HG03460 (cell line): ENCODE data around the gene BRD1.
"Not testable (repeated sequence)": the region's sequence is repeated elsewhere in the genome, so short reads cannot be mapped to it uniquely, and the experiment has no call there.

ENCODE experiments used
- ATAC-seq: cut with Tn5 transposase; IDR thresholded peaks from one replicate; pipeline ENCODE4 v1.9.1; 2021; ENCODE audit not compliant: unreplicated experiment

Gene BRD1

GRCh38 chr22:49853981-49854831, 26.5 kb upstream of the BRD1 start:
- ATAC-seq, result peak; percentile 20

- peak; percentile 67 for ATAC-seq
Observed at GRCh38 chr22:49852898-49853894, 25.5 kb upstream of the BRD1 start, which contains the start of gene ZBED4. ZBED4 (plus strand) TSS chr22:49853844; CDS start chr22:49883663, 29,819 bp downstream.

GRCh38 chr22:49852568-49852897, 24.9 kb upstream of the BRD1 start:
- ATAC-seq, result not testable (repeated sequence)

DNA sequence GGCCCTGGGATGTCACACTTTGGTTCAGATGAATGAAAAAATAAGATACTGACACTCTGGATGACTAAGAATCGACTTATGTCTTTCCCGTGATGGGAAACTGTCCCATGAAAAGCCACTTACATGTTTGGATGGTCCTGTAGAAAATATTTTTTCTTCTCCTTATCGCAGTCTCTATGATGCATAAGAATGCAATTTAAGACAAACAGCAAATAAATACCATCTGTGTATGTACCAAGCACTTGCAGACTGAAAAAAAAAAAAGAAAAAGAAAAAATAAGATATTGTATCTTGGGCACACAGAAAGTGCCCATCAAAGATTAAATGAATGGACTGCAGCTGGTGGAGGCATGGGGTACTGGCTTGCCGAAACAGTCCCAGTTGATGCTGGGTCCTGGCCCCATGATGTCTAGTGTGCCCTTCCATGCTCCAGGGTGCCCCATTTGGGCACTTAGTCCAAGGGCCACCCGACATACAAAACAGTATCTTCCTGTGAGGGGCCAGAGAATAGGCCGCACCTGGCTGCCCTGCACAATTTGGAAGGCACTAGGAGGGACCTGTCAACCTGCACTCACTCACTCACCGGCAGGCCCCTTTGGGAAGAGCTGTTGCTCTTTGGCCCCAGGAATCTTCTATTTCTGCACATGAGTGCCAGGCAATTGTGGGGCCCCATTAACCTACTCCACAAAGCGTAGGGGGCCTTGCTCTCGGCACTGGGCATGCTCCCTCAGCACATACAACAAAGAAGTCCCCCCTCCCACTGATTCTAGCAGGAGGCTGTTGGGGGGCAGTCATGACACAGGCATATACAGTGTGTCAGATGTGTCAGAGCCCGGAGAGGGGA, 23.5 kb upstream of the BRD1 start:
- no peak for ATAC-seq

DNA sequence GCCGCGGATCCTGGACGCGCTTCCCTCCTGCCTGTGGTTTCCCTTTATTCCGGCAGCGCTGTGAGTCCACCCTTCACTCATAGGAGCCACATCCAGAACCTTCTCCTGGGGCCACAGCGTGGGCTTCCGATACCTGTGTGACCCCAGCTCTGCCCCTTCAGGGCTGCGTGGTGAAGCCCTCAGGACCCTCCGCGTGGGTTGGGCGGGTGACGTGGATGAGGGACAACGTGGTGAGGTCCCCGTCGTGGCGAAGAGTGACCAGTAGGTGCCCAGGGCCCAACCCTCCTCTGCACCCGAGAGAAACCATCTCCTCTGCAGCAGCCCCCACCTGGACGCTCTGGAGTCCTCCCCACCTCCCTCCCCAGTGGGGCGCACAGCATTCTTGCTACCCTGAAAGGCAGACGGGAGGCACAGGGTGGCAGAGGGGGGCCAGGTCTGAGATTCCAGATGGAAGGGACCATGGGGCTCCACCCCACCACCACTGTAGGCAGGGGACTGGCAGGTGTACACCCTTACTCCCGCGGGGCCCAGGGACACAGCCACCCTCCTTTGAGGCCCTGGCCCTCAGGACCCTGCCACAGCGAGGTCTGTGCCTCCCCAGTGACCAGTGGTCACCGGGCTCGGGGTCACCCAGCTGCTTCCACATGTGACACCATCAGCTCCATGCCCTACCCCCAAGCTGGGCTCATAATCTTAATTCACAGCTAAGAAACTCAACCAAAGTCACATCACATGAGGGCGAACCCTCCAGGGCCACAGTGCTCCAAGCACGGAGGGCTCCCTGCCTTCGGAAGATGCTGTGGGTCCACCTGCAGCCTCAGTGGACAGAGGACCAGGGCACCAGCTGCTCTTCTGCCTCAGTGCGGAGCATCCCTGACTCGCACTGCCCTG, 22.6 kb upstream of the BRD1 start:
- no peak for ATAC-seq

DNA sequence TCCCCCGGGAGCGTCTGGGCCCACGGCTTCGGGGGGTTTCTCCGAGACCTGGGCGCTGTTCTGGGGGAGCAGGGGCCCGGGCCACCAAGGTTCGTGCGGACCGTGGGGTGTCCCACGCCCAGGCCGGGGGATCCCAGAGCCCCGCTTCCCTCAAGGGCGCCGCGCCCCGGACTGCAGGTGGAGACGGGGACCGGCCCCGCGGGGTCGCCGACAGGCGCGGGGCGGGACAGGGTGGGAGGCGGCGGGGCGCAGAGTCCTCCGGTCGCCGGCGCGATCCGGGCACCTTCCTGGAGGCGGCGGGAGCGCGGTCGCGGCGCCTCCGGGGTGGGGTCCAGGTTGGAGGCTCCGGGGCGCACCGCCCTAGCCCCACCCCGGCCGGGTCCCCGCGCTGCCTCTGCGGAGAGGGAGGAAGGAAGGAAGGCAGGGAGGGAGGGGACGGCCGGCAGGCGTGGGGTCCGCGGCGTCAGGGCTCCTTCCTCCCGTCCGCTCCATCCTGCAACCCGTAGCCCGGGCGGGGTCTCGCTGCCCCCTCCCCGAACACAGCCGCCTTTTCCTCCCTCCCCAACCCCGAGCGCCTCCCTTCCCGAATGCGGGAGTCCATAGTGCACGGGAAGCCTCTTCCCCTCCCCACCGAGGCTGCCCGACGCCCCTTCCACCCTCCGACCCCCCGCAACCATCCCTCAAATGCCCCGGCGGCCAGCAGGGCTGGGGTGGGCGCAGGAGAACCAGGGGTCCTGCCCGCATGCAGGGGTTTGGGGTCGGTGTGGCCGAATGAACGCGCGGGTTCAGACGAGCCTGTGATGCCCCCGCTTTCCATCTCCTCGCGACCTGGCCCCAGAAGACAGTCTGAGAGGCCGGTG, 21.7 kb upstream of the BRD1 start:
- ATAC-seq, result no peak

- ATAC-seq, result no peak
Observed at GRCh38 chr22:49848690-49849160, 21.1 kb upstream of the BRD1 start.

DNA sequence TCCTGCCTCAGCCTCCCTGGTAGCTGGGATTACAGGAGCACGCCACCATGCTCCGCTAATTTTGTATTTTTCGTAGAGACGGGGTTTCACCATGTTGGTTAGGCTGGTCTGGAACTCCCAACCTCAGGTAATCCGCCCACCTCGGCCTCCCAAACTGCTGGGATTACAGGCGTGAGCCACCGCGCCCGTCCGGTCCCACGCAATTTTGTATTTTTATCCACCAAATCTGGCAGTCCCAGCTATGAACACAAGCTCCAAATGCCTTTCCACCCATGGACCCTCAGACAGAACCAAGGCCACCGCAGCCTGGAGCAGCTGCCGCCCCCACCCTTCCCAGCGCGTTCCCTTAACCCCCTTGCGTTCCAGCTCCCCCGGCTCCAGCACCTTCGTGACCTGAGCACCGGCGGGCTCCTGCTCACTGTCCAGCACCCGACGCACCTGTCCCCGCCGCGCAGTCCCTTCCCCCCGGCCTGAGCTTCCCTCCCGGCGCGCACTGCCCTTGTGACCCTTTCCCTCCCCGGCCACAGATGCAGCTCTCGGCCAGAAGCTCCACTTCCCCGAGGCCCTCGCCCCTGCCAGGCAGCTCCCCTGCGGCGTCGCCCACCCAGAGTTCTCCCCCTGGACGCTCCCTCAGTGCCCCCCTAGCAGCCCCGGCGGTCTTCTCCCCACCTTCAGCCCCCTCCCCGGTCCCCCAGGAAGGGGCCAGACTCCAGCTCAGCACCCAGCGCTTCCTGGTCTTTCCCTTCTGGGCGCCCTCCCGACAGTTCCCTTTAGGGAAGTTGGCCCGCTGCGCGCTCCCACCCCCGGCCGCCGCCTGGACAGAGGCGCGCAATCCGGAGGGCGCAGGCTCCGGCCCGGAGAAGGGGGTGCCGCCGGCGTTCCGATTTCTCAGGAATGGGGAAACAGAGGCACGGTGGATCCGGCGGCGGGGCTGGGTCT, 20.3 kb upstream of the BRD1 start:
- ATAC-seq, result no peak

GRCh38 chr22:49845666-49846459, 18.2 kb upstream of the BRD1 start:
- no peak for ATAC-seq

DNA sequence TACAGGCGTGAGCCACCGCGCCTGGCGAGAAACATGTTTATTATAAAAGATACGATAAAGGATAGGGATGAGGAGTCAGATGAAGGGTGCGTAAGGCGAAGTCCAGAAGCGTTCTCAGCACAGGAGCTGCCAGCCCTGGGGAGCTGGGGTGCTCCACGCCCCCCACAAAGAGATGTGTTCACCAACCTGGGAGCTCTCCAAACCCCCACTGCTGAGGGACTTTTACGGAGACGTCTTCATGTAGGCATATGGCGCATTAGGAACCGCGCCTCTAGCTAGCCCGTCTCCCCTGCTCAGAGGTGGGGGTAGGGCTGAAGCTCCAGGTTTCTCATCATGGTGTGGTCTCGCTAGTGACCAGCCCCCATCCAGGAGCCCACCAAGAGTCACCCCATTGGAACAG, 17.6 kb upstream of the BRD1 start:
- no peak for ATAC-seq

- ATAC-seq, result no peak
Observed at GRCh38 chr22:49838771-49839717, 11.4 kb upstream of the BRD1 start.

DNA sequence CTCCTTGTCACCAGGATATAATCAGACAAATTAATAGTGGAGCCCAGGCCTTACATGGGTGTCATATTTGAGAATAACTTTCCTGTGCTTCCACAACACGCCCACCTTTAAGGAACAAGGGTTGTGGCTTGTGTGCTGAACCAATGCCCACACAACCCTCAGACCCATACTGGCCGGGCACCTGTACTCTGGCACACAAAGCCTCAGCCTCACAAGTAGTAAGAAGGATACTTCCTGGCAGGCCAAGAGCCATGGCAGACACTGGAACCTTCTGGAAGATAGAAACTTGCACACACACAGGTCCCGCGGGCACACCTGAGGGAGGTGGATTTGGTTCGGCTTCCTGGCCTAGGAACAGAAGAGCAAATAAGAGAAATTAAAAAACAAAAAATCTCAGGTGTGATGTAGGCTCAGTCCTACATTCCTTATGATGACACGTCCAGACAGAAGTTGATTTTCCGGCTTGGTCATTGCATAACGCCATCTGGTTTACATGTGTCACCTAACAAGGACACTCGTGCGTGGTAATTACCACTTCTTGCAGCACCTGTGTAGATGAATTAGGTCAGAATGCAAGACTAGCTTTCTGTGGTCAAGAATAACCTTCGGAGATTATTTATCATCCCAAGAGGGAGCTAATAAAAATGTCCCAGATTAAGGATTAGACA, 5.8 kb upstream of the BRD1 start:
- ATAC-seq, result no peak

DNA sequence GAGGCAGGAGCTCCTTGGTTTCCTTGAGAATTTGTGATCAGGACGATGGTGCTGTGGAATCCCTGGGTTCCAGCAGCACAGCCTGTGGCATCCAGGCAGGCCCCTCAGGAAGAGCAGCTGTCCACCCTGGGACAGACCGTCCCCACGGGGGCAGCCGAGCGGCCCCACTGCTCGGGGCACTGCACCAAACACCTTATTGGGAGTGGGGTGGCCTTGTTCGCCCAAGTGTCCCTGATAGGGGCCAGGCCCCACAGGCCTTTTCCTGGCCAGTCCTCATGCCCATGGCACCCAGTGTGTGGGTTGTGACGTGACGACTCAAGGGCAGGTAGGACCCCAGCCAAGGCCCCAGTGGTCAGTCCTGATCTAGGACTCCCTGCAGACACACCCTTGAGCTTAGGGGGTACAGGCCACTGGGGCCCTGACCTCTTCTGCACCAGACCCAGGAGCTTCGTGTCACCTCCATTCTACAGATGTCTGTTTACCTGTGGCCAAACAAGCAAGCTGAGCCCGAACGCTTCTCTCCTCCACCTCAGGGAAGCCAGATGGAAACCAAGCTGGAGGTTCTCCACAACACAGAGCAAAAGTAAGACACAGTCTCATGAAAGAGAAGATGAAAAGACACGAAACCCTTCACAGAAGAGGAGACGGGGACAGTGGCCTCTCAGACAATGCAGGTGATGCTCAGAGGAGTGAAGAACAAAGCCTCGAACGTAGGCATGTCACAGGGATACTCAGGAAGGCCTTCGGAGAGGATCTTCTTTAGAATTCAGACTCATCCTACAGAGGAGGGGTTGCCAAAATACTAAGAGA, 1.6 kb upstream of the BRD1 start:
- no peak for ATAC-seq

DNA sequence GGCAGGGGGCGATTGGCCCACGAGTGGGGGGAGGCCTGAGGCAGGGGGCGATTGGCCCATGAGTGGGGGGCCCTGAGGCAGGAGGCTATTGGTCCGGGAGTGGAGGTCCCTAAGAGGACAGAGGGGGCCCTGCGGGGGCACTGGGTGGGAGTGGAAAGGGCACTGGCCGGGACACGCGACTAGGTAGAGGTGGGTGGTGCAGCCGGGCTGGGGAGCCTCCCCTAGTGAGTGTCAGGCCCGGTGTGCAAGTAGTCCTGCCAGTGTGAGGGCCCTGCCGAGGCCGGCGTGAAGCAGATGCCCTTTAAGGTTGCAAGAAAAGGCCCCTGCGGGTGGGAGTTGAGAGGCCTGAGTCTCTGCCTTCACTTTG, 909 bp upstream of the BRD1 start:
- ATAC-seq, result no peak
